Endothelial cell of umbilical vein (primary cell): ENCODE data around the gene EIF3I.

Experiments
- POLR2A ChIP-seq: IDR thresholded peaks from 2 replicates; pipeline ENCODE4 v1.6.1; 2012; ENCODE audit warnings: low read depth, mild to moderate bottlenecking, control low read depth, low read length
- TF ChIP-seq, protein P1 (sequence below), 2 donors: IDR thresholded peaks; 1 replicate in 1 of 2; 2 replicates in 1 of 2; pipeline ENCODE4 v1.5.1; 2011; ENCODE audit warnings: low read length in 2 of 2, mild to moderate bottlenecking in 2 of 2, moderate library complexity in 2 of 2, control low read depth in 1 of 2, inconsistent platforms in 1 of 2, low read depth in 1 of 2; ENCODE audit not compliant: insufficient read depth in 1 of 2; ENCODE audit errors: extremely low read depth in 1 of 2

DNA sequence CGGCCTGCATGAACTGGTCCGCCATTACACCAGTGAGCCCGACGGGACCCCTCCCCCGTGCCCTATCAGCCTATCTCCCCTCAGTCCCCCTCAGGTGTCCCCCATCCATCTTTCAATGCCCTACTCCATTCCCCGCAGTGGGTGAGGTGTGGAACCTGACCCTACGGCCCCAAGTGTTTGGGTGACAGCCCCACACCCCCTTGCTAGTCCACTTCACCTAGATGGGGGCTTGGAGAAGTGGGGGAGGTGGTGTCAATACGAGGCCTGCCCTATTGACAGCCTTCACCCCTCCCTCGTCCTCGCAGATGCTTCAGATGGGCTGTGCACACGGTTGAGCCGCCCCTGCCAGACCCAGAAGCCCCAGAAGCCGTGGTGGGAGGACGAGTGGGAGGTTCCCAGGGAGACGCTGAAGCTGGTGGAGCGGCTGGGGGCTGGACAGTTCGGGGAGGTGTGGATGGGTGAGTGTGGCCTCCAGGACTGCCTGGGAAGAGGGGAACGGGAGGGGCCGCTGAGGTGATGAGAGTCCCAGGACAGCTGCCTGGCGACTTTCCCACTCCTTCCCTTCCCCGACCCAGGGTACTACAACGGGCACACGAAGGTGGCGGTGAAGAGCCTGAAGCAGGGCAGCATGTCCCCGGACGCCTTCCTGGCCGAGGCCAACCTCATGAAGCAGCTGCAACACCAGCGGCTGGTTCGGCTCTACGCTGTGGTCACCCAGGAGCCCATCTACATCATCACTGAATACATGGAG is 54.0 kb downstream of the EIF3I start:
- TF ChIP-seq, protein P1, sequence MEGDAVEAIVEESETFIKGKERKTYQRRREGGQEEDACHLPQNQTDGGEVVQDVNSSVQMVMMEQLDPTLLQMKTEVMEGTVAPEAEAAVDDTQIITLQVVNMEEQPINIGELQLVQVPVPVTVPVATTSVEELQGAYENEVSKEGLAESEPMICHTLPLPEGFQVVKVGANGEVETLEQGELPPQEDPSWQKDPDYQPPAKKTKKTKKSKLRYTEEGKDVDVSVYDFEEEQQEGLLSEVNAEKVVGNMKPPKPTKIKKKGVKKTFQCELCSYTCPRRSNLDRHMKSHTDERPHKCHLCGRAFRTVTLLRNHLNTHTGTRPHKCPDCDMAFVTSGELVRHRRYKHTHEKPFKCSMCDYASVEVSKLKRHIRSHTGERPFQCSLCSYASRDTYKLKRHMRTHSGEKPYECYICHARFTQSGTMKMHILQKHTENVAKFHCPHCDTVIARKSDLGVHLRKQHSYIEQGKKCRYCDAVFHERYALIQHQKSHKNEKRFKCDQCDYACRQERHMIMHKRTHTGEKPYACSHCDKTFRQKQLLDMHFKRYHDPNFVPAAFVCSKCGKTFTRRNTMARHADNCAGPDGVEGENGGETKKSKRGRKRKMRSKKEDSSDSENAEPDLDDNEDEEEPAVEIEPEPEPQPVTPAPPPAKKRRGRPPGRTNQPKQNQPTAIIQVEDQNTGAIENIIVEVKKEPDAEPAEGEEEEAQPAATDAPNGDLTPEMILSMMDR (IDR thresholded peaks at IDR 0.05; ENCODE audit: extremely low read depth in 1 of 2, insufficient read depth in 1 of 2, low read depth in 1 of 2, low read length in 2 of 2), result no peak
- TF ChIP-seq POLR2A, result no peak
